ENCODE data around the gene LYPD3. TPM values are rescaled to one million over a fixed set of nuclear protein-coding genes. Genes with fewer than 3 reads are reported as not detected.
A peak's percentile ranks its signal among the peaks of the same experiment; 100 is the strongest.

Gene LYPD3
- total and polyA plus RNA-seq, 7 experiments from 2014 or later, result 1.1 to 30.6 (median 6.5) TPM

- Mint-ChIP-seq H3K4me3 (peak overlapping the region in 5 of 10 donors; percentile 22 to 96 (median 90)), H3K36me3 (peaks cover 5 to 25% (median 20%) of the 10 kb centered on the region in 5 donors), H3K27ac (peak overlapping the region in 3 of 9 donors; percentile 49 to 100 (median 98)), H3K27me3 (no peaks in the 10 kb centered on the region), H3K4me1 (peaks cover 30 to 66% (median 40%) of the 10 kb centered on the region in 7 donors), H3K9me3 (peaks cover 0 to 2% (median 0%) of the 10 kb centered on the region in 11 donors)
- Histone ChIP-seq H3K9me3 (ENCODE audit: control insufficient read depth in 2 of 3, low read length in 3 of 3) (no peaks in the 10 kb centered on the region), H3K27ac (ENCODE audit: low read depth, low read length) (peak overlapping the region; percentile 96), H3K36me3 (ENCODE audit: control insufficient read depth in 2 of 3, insufficient read depth in 3 of 3, low read length in 3 of 3) (peaks cover 0 to 39% (median 4%) of the 10 kb centered on the region in 3 experiments), H3K27me3 (ENCODE audit: control insufficient read depth in 2 of 2, insufficient read depth in 2 of 2, low read length in 2 of 2) (no peaks in the 10 kb centered on the region), H3K4me1 (ENCODE audit: control insufficient read depth in 2 of 2, insufficient read depth in 2 of 2, low read length in 2 of 2) (peaks cover 5 to 18% of the 10 kb centered on the region in 2 donors), H3K4me3 (ENCODE audit: low read length) (no peak overlapping the region)
- ATAC-seq (no peak), DNase-seq (no peak)
- intact Hi-C loops (cut with micrococcal nuclease), result no loop called here
- ChIA-PET CTCF (no interaction called here), POLR2A (interaction anchor here (0.9 to 1.2 kb wide), 3 partner anchors 31 to 38 kb away, joined by 3 to 4 read pairs (median 3); partner anchors contain the start of gene ZNF575)
Measured at GRCh38 chr19:43501661-43502418, 36.4 kb upstream of the LYPD3 start.

- H3K9me3 Mint-ChIP-seq, result no peaks in the 10 kb centered on the region
- no peaks in the 10 kb centered on the region for H3K27me3 Mint-ChIP-seq
- no peaks in the 10 kb centered on the region for H3K9me3 ChIP-seq (ENCODE audit: control insufficient read depth in 2 of 3, low read length in 3 of 3)
- intact Hi-C loops (cut with micrococcal nuclease), result no loop called here
- no peak overlapping the region for H3K27ac ChIP-seq (ENCODE audit: low read depth, low read length)
- peaks cover 0 to 12% of the 10 kb centered on the region in 2 donors for H3K4me1 ChIP-seq (ENCODE audit: control insufficient read depth in 2 of 2, insufficient read depth in 2 of 2, low read length in 2 of 2)
- H3K36me3 ChIP-seq (ENCODE audit: control insufficient read depth in 2 of 3, insufficient read depth in 3 of 3, low read length in 3 of 3), result peaks cover 0 to 67% (median 4%) of the 10 kb centered on the region in 3 experiments
- CTCF ChIA-PET, result no interaction called here
- H3K36me3 Mint-ChIP-seq, result peaks cover 12 to 31% (median 26%) of the 10 kb centered on the region in 5 donors
- H3K27ac Mint-ChIP-seq, result peak overlapping the region in 5 of 9 donors; percentile 16 to 83 (median 67)
- POLR2A ChIA-PET, result no interaction called here
- H3K4me3 Mint-ChIP-seq, result peak overlapping the region in 1 of 10 donors; percentile 17
- no peak for DNase-seq
- H3K4me3 ChIP-seq (ENCODE audit: low read length), result no peak overlapping the region
- ATAC-seq, result no peak
- peaks cover 21 to 52% (median 28%) of the 10 kb centered on the region in 7 donors for H3K4me1 Mint-ChIP-seq
- no peaks in the 10 kb centered on the region for H3K27me3 ChIP-seq (ENCODE audit: control insufficient read depth in 2 of 2, insufficient read depth in 2 of 2, low read length in 2 of 2)
Measured at GRCh38 chr19:43499042-43499441, 33.6 kb upstream of the LYPD3 start.

DNA sequence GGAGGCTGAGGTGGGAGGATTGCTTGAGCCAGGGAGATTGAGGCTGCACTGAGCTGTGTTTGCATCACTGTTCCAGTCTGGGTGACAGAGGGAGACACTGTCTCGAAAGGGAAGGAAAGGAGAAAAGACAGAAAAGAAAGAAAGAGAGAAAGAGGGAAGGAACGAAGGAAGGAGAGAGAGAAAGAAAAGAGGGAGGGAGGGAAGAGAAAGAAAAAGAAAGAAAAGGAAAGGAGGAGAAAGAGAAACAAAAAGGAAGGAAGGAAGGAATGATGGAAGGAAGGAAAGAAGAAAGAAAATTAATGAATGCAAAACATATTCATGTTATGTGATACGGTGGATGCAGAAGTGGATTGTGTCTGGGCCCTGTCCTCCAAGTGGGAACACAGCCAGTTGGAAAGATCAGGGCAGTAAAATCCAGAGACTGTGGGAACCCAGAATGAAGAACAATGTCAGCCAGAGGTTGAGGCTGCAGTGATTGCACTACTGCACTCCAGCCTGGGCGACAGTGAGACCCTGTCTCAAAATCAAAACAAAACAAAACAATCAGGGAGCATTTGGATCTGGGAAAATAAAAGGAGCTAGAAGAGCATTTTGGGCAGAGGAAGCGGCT is 32.9 kb upstream of the LYPD3 start:
- peaks cover 0 to 10% of the 10 kb centered on the region in 2 donors for H3K4me1 ChIP-seq (ENCODE audit: control insufficient read depth in 2 of 2, insufficient read depth in 2 of 2, low read length in 2 of 2)
- Mint-ChIP-seq H3K4me1 (peaks cover 15 to 47% (median 22%) of the 10 kb centered on the region in 7 donors), H3K36me3 (peaks cover 12 to 31% (median 26%) of the 10 kb centered on the region in 5 donors), H3K27ac (peak overlapping the region in 5 of 9 donors; percentile 21 to 83 (median 57)), H3K9me3 (no peaks in the 10 kb centered on the region), H3K4me3 (peak overlapping the region in 2 of 10 donors; percentile 8 to 20), H3K27me3 (no peaks in the 10 kb centered on the region)
- POLR2A ChIA-PET, result no interaction called here
- DNase-seq (no peak), ATAC-seq (no peak)
- H3K9me3 ChIP-seq (ENCODE audit: control insufficient read depth in 2 of 3, low read length in 3 of 3), result no peaks in the 10 kb centered on the region
- no peak overlapping the region for H3K27ac ChIP-seq (ENCODE audit: low read depth, low read length)
- intact Hi-C loops (cut with micrococcal nuclease), result no loop called here
- CTCF ChIA-PET, result interaction anchor here (1.8 kb wide), 1 partner anchor 51 kb away, joined by 6 read pairs; no protein-coding TSS in a partner anchor
- H3K27me3 ChIP-seq (ENCODE audit: control insufficient read depth in 2 of 2, insufficient read depth in 2 of 2, low read length in 2 of 2), result no peaks in the 10 kb centered on the region
- peaks cover 0 to 63% (median 4%) of the 10 kb centered on the region in 3 experiments for H3K36me3 ChIP-seq (ENCODE audit: control insufficient read depth in 2 of 3, insufficient read depth in 3 of 3, low read length in 3 of 3)
- H3K4me3 ChIP-seq (ENCODE audit: low read length), result no peak overlapping the region

GRCh38 chr19:43496960-43497359 is 31.6 kb upstream of the LYPD3 start:
- peak overlapping the region in 1 of 10 donors; percentile 56 for H3K4me3 Mint-ChIP-seq
- H3K9me3 ChIP-seq (ENCODE audit: control insufficient read depth in 2 of 3, low read length in 3 of 3), result no peaks in the 10 kb centered on the region
- no peak overlapping the region for H3K27ac ChIP-seq (ENCODE audit: low read depth, low read length)
- DNase-seq, result no peak
- H3K27me3 Mint-ChIP-seq, result no peaks in the 10 kb centered on the region
- no peaks in the 10 kb centered on the region for H3K27me3 ChIP-seq (ENCODE audit: control insufficient read depth in 2 of 2, insufficient read depth in 2 of 2, low read length in 2 of 2)
- H3K27ac Mint-ChIP-seq, result peak overlapping the region in 1 of 9 donors; percentile 59
- POLR2A ChIA-PET, result no interaction called here
- intact Hi-C loops (cut with micrococcal nuclease), result no loop called here
- H3K9me3 Mint-ChIP-seq, result no peaks in the 10 kb centered on the region
- CTCF ChIA-PET, result interaction anchor here (1.8 kb wide), 1 partner anchor 50 kb away, joined by 6 read pairs; no protein-coding TSS in a partner anchor
- peaks cover 12 to 27% (median 25%) of the 10 kb centered on the region in 5 donors for H3K36me3 Mint-ChIP-seq
- H3K36me3 ChIP-seq (ENCODE audit: control insufficient read depth in 2 of 3, insufficient read depth in 3 of 3, low read length in 3 of 3), result peaks cover 0 to 65% (median 4%) of the 10 kb centered on the region in 3 experiments
- H3K4me1 Mint-ChIP-seq, result peaks cover 6 to 33% (median 11%) of the 10 kb centered on the region in 7 donors
- no peaks in the 10 kb centered on the region for H3K4me1 ChIP-seq (ENCODE audit: control insufficient read depth in 2 of 2, insufficient read depth in 2 of 2, low read length in 2 of 2)
- no peak for ATAC-seq
- no peak overlapping the region for H3K4me3 ChIP-seq (ENCODE audit: low read length)

DNA sequence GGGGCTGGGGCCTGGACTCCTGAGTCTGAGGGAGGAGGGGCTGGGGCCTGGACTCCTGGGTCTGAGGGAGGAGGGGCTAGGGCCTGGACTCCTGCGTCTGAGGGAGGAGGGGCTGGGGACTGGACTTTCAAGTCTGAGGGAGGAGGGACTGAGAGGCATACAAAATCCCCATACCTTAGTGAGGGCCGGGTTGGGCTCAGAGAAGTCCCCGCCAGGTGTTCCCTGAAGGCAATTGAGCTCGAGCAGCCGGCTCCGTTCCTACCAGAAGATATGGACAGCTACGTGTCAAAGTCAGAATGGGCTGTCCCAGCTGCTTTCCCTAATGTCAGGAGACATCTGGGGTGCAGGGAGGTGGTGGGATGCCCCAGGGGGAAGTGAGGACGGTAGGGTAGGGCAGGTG is 29.7 kb upstream of the LYPD3 start:
- intact Hi-C loops (cut with micrococcal nuclease), result no loop called here
- no peak overlapping the region for H3K4me3 Mint-ChIP-seq
- CTCF ChIA-PET, result interaction anchor here (0.8 kb wide), 1 partner anchor 48 kb away, joined by 3 read pairs; no protein-coding TSS in a partner anchor
- peaks cover 2 to 18% (median 8%) of the 10 kb centered on the region in 7 donors for H3K4me1 Mint-ChIP-seq
- no peaks in the 10 kb centered on the region for H3K27me3 Mint-ChIP-seq
- no peaks in the 10 kb centered on the region for H3K9me3 ChIP-seq (ENCODE audit: control insufficient read depth in 2 of 3, low read length in 3 of 3)
- peaks cover 12 to 23% (median 17%) of the 10 kb centered on the region in 5 donors for H3K36me3 Mint-ChIP-seq
- H3K4me3 ChIP-seq (ENCODE audit: low read length), result no peak overlapping the region
- ATAC-seq (no peak), DNase-seq (no peak)
- H3K9me3 Mint-ChIP-seq, result no peaks in the 10 kb centered on the region
- H3K27ac ChIP-seq (ENCODE audit: low read depth, low read length), result no peak overlapping the region
- peaks cover 0 to 62% (median 4%) of the 10 kb centered on the region in 3 experiments for H3K36me3 ChIP-seq (ENCODE audit: control insufficient read depth in 2 of 3, insufficient read depth in 3 of 3, low read length in 3 of 3)
- no peaks in the 10 kb centered on the region for H3K4me1 ChIP-seq (ENCODE audit: control insufficient read depth in 2 of 2, insufficient read depth in 2 of 2, low read length in 2 of 2)
- POLR2A ChIA-PET, result interaction anchor here (1.0 kb wide), 1 partner anchor 12 kb away, joined by 3 read pairs; no protein-coding TSS in a partner anchor
- H3K27me3 ChIP-seq (ENCODE audit: control insufficient read depth in 2 of 2, insufficient read depth in 2 of 2, low read length in 2 of 2), result no peaks in the 10 kb centered on the region
- no peak overlapping the region for H3K27ac Mint-ChIP-seq

DNA sequence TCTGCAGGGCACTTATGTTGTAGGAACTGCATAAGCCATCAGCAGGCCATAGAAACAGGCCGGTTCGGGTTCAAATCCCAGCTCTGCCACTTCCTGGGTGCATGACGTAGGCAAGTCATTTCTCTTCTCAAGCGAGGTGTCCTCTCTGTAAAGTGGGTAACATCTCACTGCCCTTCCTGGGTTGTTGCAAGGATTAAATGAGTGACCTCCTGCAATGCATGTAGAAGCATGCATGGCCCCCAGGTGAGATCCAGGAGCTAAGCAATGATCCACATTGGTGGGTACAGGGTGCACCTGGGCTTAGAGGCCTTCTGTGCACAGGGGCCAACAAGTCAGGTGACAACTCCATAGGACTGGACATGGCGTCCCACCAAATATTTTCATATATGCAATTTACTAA is 25.4 kb upstream of the LYPD3 start:
- Histone ChIP-seq H3K27ac (ENCODE audit: low read depth, low read length) (no peak overlapping the region), H3K9me3 (ENCODE audit: control insufficient read depth in 2 of 3, low read length in 3 of 3) (no peaks in the 10 kb centered on the region), H3K27me3 (ENCODE audit: control insufficient read depth in 2 of 2, insufficient read depth in 2 of 2, low read length in 2 of 2) (no peaks in the 10 kb centered on the region), H3K4me1 (ENCODE audit: control insufficient read depth in 2 of 2, insufficient read depth in 2 of 2, low read length in 2 of 2) (no peaks in the 10 kb centered on the region), H3K4me3 (ENCODE audit: low read length) (no peak overlapping the region), H3K36me3 (ENCODE audit: control insufficient read depth in 2 of 3, insufficient read depth in 3 of 3, low read length in 3 of 3) (peaks cover 0 to 29% (median 0%) of the 10 kb centered on the region in 3 experiments)
- H3K4me3 Mint-ChIP-seq, result no peak overlapping the region
- no peaks in the 10 kb centered on the region for H3K27me3 Mint-ChIP-seq
- intact Hi-C loops (cut with micrococcal nuclease), result no loop called here
- ATAC-seq (no peak), DNase-seq (no peak)
- peaks cover 0 to 13% (median 7%) of the 10 kb centered on the region in 7 donors for H3K4me1 Mint-ChIP-seq
- ChIA-PET CTCF (interaction anchor here (1.6 kb wide), 1 partner anchor 28 kb away, joined by 3 read pairs; no protein-coding TSS in a partner anchor), POLR2A (interaction anchor here (0.6 to 1.5 kb wide), 4 partner anchors 14 to 152 kb away, joined by 3 read pairs; partner anchors contain the start of gene PHLDB3)
- no peaks in the 10 kb centered on the region for H3K9me3 Mint-ChIP-seq
- H3K27ac Mint-ChIP-seq, result peak overlapping the region in 2 of 9 donors; percentile 27 to 60
- H3K36me3 Mint-ChIP-seq, result peaks cover 1 to 4% (median 3%) of the 10 kb centered on the region in 5 donors

All from naive thymus-derived CD4-positive, alpha-beta T cell (primary cell).